GM12878 (cell line): ENCODE data around the gene ELAVL1.

Experiments
- CBX5 ChIP-seq: sonication (generic); IDR thresholded peaks from 2 replicates; pipeline ENCODE4 v1.6.1; 2016; ENCODE audit warnings: low read depth, moderate library complexity, mild to moderate bottlenecking, inconsistent platforms
- CTCF ChIP-seq, 3 experiments: IDR thresholded peaks in 2 of 3; conservative IDR thresholded peaks in 1 of 3; 2 replicates each; pipeline ENCODE4 v1.5.1; 2011; ENCODE audit warnings: low read depth in 3 of 3, low read length in 3 of 3, mild to moderate bottlenecking in 3 of 3, control low read depth in 2 of 3, moderate library complexity in 2 of 3, inconsistent platforms in 1 of 3, mixed read lengths in 1 of 3; ENCODE audit not compliant: control insufficient read depth in 2 of 3, insufficient read depth in 1 of 3; ENCODE audit errors: extremely low read depth in 1 of 3
- EZH2 ChIP-seq: IDR thresholded peaks from 2 replicates; pipeline ENCODE4 v1.6.1; 2012; ENCODE audit warnings: low read depth, mild to moderate bottlenecking, control low read depth, inconsistent platforms, low read length, borderline replicate concordance; ENCODE audit not compliant: control insufficient read depth
- FOXM1 ChIP-seq: IDR thresholded peaks from 2 replicates; pipeline ENCODE4 v1.6.1; 2012; ENCODE audit warnings: low read depth, mild to moderate bottlenecking, inconsistent platforms, low read length, moderate library complexity
- POLR2AphosphoS5 ChIP-seq: IDR thresholded peaks from 2 replicates; pipeline ENCODE4 v1.6.1; 2011; ENCODE audit warnings: mild to moderate bottlenecking, low read length, inconsistent platforms
- REST ChIP-seq: IDR thresholded peaks from 2 replicates; pipeline ENCODE4 v1.6.1; 2012; ENCODE audit warnings: mild to moderate bottlenecking, low read depth, low read length
- SUPT20H ChIP-seq: IDR thresholded peaks from 2 replicates; pipeline ENCODE4 v1.6.1; 2011; ENCODE audit warnings: low read depth, mild to moderate bottlenecking, low read length, moderate library complexity, borderline replicate concordance; ENCODE audit not compliant: control insufficient read depth
- ZNF217 ChIP-seq: fragments of 450-650 bp; IDR thresholded peaks from 2 replicates; pipeline ENCODE4 v1.6.1; 2017; ENCODE audit warnings: antibody characterized with exemption, mild to moderate bottlenecking

GRCh38 chr19:7983995-7984837, 21.2 kb downstream of the ELAVL1 start:
- TF ChIP-seq ZNF217 (no peak), CTCF (IDR thresholded peaks at IDR 0.05 in 2 of 3, conservative IDR thresholded peaks at IDR 0.05 in 1 of 3; ENCODE audit: control insufficient read depth in 2 of 3, extremely low read depth in 1 of 3, insufficient read depth in 1 of 3, low read depth in 3 of 3, low read length in 3 of 3) (no peak), EZH2 (no peak), REST (no peak), SUPT20H (no peak), POLR2AphosphoS5 (no peak), FOXM1 (no peak), CBX5 (no peak)
